HG02870 (cell line): Measurements from ENCODE around the gene MICAL2.
"Not testable (repeated sequence)": the region's sequence is repeated elsewhere in the genome, so short reads cannot be mapped to it uniquely, and the experiment has no call there.

ENCODE experiments used
- ATAC-seq: cut with Tn5 transposase; IDR thresholded peaks from one replicate; pipeline ENCODE4 v1.9.1; 2021; ENCODE audit warnings: mild to moderate bottlenecking, moderate library complexity; ENCODE audit not compliant: unreplicated experiment

Gene MICAL2

DNA sequence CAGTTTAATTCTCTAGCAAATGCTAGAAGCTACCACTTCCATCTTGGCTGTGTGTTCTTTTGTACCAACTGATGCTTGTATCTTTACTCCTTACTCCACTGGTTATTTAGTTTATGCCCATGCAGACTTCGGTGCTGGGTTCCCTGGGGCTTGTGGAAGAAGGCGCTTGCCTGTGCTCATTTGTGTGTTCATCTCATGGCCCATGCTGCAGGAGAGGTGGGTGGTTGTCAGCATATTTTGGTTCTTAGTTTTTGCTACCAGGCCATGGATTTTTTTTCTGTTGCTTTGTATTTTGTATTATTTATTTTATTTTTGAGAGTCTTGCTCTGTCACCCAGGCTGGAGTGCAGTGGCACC lies 22.4 kb downstream of the MICAL2 start:
- no peak for ATAC-seq

DNA sequence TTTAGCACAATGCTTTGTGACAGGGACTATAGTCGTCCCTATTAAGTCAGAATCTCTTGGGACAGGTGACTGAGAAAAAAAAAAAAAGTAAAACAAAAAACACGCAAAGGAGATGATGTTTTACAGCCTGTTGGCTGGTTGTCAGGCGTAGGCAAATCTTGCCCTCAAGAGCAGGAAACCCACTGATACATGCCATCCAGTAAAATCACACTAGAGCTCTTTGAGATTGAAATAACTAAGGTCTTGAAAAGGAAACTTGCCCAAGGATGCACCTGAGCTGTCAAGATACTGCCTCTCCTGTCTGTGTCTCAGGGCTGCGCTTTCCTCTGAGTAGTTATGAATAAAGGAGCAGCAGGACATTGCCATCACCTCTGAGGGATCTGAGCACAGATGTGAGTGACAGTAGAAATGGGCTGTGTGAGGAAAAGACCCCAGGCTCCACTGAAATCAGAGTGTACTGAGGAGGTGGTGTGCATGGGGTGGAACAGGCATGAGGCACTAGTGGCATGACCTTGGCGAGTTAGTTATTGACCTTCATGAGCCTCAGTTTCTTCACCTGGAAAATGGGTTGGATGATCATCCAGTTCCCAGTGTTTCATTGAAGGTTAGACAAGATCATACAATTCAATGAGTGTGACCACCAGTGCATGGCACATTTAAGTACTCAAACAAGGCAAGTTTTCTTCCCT lies 23.3 kb downstream of the MICAL2 start:
- no peak for ATAC-seq

DNA sequence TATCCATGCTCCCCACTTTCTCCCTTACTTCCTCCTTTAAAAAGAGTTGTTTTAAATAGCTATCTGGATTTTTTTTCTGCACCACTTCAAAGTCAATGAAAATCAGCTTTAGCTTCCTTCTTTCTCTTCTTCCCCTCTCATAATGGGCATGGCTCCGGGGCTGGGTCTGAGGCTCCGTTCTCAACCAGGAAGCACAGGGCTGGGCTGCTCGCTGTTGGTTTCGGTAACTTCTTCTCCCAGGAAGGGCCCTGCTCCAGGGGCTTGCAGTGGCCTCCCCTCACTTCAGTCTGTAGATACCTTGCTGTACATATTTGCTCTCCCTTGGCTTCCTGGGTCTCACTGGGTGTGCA lies 23.8 kb downstream of the MICAL2 start:
- no peak for ATAC-seq

DNA sequence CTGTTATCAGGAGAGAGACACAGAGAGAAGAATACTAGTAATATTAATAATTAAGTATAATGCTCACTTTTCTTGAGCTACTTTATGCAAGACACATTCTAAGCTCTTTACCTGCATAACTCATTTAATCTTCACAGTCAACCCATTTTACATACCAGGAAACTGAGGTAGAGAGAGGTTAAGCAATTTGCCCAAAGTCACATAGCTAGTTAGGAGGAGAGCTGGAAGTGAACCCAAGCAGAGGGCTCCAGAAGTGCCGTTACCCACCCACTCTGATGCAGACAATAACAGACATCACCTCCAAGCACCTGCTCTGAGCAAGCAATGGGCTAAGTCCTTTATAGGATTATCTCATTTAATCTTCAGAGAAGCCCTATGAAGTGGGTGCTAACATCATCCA lies 24.8 kb downstream of the MICAL2 start:
- ATAC-seq: no peak

DNA sequence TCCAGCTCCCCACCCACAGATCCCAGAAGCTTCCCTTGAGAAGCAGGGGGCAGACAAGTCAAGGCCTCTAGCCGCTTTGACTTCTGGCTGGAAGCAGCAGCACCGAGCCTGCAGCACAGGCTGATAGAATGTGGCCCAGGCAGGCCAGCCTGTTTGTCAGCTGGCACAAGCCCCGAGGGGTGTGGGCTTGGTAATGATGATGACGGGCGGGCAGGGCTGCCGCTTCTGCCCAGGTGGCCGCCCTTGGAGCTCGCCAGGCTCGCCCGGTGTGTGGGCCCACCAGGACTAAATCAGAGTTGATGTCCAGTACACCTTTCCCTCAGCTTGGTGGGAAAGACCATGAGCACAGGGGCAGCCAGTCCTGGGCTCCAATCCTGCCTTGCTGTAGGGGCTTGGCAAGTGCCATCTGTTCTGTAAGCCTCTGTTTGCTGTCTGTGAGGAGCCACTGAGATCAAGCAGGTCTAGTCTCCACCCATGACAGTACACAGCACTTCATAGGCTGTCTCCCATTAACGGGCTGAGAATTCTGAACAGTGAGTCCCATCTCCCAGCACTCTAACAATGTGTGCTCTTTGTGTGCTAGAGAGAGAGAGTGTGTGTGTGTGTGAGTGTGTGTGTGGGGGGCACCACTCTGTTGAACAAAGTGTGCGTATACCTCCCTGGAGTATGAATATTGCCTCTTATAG lies 26.8 kb downstream of the MICAL2 start:
- ATAC-seq: no peak

DNA sequence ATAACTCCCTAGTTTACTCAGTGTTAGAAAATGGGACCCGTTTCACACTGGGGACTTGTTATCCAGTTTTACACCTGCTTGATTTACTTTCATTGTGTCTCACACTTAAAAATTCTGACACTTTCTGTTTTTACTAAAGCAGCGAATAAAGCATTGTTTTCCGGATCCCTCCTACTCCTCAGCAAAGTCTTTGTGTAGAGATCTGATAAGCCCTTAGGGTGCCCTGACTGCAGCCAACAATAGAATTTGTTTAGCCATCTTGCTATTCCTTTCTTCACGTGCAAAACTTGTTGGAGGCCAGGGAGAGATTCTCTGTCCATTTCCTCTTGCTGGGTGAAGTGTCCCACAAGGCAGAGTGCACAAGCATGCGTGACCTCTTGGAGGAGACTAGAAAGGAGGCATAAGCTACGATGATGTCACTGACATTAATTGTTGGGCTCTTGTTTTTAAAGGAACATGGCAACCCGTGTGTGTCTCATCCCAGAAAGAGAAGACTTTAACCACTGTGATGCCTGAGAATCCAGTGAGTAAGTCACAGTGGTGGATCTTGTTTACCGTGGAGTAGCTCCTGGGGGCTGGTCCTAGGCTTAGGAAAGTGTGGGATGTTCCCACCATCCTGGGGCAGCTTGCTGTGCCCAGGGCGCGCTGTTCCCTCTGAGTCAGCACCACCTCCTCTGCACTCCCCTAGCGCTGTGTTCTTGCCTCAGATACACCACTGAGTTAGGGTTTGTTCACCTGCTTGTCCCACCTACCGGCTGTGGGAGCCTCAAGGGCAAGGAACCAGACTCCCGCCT lies 27.7 kb downstream of the MICAL2 start:
- ATAC-seq: no peak

DNA sequence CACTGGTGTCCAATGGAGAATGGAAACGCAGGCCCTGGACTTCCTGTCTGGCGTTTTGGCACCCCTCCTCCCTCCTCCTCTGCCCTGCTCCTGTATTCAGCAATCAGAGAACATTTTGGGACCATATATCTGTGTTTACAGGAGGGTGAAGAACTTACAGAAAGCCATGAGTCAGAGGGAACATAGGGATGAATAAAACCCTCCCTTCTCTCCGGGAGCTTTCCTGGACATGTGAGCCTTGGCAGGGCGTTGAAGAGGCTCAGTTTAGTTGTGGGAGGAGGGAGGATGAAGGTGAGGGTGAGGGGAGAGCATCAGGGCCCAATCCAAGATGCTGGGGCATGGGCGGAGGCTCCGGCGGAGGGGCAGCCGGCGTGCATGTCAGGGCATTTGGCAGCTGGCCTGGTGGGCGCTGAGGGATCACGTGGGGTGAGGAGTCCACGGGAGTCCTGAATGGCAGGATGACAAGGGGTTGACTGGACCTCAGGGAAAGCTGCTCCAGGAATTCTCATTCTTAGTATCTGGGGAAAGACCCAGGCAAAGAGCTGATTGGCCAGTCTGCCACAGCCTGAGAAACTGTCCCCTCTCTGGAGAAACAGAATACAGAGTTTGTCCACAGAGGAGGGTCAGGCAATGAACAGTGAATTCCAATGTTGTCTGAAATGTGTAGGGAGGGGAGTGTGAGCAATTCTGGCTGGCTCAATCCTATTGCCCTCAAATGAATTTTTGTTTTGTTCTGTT lies 28.9 kb downstream of the MICAL2 start:
- no peak for ATAC-seq

DNA sequence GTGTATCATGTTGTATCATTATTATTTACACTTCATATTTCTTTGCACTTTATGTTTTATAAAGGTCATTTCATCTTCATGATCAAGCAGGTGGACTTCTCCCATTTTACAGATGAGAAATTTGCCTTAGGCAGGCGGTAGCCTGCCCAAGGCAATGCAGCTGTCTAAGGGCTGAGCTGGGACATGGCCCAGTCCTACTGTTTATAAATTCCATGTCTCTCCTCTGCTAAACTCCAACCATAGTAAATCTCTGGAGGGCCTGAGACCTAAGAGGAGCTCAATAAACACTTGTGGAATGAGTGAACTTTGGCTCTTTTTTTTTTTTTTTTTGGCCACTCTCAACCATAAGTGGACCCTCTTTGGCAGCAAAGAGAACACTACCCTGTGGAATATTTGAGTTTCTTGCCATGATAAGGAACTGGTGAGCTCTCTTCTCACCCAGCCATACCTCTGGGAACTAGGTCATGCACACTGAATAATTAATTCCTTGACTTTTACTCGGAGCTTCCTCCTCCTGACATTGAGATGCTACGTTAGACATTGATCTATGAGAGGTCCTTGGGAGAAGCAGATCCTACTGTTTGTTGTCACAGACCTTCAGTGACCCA lies 29.9 kb downstream of the MICAL2 start:
- no peak for ATAC-seq

DNA sequence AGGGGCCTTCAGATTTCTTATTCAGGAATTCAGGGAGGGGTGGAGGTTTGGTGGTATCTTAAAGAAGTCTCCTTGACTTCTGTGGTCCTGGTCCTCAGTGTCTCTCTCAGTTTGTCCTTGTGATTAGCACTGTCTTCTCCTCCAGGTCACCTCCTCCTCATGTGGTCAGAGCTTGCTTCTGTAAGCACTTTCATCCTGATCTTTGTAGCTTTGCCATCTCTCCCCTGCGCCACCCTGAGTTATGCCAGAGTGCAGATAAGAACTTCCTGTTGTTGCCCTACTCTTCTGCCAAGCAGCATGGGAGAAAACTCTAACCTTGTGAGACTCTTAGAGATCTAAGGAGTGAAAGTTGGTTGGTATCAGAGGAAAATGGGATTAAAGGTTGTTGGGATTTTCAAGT lies 30.9 kb downstream of the MICAL2 start:
- ATAC-seq: no peak

DNA sequence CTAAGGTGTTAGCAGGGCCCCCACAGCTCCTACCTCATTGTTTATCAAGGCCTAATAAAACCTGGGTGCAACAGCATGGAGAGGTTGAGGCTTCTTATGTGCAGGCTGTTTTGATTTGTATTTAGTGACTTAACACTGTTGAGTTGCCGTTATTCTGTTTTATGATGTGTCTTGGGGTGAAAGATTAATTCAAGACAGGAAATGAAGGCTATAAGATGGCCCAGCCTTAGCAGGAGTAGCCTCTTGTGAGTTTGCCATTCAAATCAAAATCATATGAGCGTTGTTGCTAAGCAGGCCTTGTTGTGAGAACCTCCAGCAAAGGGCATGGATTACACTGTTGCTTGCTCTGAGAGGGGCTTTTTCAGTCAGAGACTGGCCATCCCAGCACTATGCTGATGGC lies 31.8 kb downstream of the MICAL2 start:
- no peak for ATAC-seq

DNA sequence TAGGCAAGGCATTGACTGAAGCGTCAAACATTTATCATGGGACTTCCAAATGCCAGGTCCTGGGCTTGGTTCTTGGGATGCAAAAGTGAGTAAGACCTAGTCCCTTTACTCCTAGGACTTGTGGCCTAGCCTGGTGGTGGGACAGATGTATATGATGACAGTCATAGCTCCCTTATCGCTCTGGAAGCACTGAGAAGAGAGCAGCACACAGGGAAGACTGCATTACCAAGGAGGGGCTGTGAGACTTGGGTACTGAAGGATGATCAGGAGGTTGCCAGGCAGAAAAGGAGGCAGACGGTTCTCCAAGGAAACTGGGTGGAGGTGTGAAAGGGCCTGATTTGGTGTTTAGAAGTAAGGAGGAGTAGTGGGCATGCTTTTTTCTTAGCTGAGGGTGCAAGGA lies 32.5 kb downstream of the MICAL2 start:
- no peak for ATAC-seq

DNA sequence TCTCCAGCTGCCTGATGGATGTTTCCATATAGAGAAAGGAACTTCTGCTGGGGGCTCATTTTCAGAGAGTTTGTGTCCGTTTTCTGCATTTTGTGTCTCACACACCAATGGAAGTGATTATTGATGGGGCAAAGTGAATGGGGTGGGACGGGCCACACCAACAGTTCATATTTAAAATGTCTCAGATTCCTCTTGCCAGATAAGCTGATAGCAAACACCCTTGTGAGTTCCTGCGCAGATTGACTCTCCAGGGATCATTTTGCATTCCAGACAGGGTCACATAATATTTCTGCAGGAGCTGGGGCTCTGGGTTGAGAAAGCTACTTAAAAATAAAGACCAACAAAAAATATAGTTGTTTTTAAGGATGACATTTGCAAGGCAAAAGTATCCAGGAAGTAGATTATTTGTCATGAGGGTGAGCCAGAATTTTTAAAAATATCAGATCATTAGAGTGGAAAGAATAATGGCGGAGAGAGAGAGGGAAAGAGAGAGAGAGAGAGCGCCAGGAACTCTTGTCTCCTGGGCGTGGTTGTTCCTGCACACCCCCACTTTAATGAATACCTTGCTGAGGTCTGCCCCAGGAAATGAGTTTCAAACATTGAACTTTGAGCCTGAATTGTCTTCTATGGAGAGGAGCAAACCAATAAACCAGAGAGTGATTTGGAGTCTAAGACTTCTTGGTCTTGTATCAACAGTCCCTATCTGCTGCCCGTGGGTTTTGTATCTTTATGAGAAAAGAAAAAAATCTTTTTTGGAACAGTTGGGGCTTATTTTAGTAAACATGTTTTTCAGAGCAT lies 33.3 kb downstream of the MICAL2 start:
- ATAC-seq: no peak

DNA sequence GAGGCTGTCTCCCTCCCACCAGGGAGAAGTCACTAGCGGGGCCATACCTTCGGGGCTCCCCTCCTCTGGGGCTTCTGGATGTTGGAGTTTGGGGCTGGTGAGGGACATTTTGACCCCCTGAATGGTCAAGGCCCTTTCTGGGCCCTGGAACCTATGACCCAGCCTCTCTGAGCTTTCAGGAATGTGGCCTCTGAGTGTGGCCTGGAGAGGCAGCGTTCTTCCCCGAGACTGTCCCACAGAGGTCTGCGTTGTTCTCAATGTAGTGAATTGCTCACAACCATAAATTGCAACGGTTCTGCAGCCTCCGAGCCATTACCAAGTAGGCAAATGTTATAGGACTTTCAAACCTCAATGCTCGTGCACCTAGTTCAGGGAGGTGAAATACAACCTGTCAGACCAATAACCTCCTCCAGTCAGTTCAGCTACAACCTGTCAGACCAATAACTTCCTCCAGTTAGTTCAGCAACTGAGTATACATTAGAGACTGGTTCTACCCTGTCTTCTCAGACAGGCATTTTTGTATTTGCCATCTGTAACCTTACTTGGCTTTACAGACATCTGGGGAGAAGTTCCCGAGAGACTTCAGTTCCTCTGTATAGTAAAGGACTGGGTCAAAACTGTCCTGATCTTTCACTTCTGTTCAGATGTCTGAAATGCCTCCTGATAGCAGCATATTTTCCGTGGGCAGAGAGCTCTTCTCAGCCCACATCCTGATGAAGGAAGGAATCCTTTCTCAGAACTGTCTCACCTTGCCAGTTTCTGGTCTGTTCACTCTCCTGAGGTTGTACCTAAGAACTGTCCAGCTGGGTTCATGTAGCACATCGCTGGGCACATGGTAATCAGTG lies 34.2 kb downstream of the MICAL2 start:
- no peak for ATAC-seq

DNA sequence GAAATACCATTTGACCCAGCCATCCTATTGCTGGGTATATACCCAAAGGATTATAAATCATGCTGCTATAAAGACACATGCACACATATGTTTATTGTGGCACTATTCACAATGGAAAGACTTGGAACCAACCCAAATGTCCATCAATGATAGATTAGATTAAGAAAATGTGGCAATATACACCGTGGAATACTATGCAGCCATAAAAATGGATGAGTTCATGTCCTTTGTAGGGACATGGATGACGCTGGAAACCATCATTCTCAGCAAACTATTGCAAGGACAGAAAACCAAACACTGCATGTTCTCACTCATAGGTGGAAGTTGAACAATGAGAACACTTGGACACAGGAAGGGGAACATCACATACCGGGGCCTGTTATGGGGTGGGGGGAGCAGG lies 36.3 kb downstream of the MICAL2 start:
- not testable (repeated sequence) for ATAC-seq

DNA sequence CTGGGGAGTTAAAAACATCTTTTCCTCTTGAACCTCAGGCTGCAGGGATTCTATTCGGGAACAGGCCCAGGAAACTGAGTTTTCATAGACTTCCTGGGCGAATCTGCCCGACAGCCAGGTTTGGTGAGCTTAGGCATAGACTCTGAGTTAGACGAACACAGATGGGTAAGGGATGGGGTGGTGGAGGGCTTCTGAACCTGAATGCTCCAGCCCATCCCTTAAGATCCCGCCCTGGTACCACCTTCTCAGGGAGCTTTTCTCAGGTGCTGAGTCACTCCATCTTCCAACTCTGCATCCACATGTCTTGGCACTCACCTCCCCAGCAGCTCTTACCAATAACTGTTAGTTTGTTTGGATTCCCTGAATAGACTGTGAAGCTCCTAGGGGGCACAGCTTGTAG lies 37.4 kb downstream of the MICAL2 start:
- no peak for ATAC-seq

DNA sequence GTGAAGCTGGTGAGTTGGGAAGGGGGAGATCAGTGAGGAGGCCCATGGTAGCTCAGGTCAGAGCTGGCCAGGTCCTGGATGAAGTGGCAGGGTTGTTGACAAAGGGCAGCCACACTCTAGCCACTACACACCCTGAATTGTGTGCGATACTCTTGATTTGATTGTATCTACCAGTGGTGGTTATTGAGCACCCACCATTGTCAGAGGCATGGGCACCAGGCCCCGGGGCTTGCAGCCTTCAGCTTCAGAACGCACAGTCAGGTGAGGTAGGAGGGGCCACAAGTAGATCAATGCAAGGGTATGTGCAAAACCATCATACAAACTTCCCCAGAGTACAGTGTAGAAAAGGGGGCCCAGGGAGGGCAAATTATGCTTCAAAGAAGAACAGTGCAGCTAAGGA lies 38.1 kb downstream of the MICAL2 start:
- no peak for ATAC-seq

DNA sequence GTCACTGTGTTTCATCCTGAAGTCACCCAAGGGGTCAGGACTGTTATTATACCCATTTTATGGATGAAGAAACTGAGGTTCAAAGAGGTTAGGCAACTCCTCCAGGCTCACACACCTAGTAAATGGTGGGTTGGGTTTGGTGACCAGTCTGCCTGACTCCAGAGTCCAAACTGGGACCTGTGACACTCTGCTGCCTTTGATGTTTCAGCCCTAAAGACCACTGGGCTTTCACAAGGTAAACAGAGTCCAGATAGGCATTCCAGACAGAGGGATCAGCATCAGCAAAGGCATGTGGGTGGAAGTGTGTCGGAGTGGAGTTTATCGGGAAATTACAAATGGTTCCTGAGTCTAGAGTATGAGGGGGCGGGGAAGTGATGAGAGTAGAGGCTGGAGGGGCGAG lies 38.5 kb downstream of the MICAL2 start:
- no peak for ATAC-seq

DNA sequence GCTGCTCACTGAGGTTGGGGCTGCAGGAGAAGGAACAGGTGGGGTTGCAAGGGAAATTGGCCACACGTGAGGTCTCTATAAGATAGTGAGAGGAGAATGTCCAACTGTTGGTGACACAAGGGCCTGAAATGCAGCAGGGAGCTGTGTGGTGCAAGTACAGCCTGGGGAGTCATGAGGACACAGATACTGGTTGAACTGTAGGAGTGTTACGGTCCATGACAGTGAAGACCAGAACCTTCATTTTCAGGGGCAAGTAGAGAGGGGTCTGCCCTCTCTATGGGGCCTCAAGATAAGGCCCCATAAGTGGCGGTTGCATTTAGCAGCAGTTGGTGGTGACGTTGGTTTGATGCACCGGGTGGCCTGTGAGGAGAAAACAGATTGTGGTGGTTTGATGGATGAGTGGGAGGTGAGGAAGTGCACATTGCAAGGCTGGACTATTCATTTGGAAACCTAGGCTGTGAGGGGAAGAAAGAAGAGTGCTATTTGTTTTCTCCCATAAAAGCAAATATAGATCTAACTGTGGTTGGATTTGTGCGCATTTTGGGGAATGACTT lies 39.4 kb downstream of the MICAL2 start:
- peak; percentile 84 for ATAC-seq

DNA sequence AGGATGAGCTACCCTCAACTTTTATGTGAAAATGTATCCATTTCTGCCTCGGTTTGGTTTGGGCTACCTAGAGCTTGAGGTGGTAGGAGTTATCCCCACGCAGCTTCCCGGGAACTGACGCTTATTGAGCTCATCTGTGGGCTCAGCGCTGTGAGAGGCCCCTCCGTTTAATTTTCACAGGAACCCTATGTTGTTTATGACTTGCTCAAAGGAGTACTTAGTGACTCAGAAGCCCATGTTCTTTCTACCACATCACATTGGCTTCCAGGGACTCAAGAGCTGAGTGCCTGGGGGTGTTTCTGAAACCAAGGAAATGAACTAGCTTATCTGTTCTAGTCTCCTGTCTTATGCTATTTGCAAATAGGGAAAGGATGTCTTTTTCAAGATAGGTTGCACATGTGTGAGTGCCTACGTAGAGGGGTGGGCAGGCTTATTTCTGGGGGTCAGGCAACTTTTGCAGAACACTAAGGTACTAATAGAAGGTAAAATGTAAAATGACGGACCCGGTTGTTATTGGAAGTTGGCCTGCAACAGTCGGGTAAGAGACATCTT lies 40.5 kb downstream of the MICAL2 start:
- no peak for ATAC-seq
